GM19099 (cell line): ENCODE results near the gene SPNS2.

Source experiments
- POLR2A ChIP-seq: IDR thresholded peaks from 3 replicates; pipeline ENCODE4 v1.6.1; 2011; ENCODE audit warnings: low read depth; ENCODE audit not compliant: insufficient read length; ENCODE audit errors: extremely low read depth

The SPNS2 gene

DNA sequence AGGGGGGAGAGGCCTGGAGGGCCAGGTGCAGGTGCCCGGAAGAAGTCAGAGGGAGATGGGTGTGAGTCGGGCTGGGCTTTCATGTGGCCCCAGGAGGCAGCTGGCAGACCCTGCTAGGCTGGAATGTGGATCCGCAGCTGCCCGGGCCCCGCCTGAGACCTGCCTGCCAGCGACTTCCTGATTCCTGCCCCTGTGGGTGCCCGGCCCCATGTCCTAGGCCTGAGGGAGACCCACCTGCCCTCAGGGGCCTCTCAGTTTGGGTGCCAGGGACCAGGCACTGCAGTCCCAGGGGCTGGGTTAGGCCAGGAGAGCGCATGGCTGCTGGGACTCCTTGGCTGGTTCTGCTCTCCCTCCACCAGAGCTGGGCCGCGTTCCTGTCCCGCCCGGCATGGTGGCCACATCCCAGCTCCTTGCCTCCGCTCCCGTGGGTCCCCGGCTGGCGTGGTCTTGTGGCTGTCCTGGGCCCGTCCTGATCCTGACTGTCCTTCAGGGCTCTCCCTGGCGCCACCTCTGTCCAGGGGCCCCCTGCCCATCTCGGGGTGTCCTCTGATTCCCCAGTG is 22.1 kb upstream of the SPNS2 start:
- no peak for TF ChIP-seq POLR2A

DNA sequence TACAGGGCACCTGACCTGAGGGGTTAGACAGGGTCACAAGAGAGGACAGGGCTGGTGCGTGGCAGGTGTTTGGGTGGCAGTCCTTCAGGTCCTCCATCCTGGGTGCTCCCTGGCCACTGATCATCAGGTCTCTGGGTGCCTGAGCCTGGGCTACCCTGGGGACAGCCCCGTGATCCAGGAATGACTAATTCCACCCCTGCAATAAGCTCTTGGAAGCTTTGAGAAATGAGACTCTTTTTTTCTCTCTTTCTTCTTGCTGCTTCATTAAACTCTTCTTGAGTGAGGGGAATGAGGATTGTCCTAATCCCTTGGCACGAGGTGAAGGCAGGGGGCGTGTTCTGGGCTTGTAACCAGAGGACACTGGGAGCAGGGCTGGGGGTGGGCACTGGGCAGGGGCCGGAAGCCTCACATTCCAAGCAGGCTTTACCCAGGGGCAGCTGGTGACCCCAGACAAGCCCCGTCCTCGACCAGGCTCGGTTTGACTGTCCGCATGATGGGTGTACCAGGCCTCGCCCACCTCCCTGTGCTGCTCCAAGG is 21.4 kb upstream of the SPNS2 start:
- no peak for TF ChIP-seq POLR2A

DNA sequence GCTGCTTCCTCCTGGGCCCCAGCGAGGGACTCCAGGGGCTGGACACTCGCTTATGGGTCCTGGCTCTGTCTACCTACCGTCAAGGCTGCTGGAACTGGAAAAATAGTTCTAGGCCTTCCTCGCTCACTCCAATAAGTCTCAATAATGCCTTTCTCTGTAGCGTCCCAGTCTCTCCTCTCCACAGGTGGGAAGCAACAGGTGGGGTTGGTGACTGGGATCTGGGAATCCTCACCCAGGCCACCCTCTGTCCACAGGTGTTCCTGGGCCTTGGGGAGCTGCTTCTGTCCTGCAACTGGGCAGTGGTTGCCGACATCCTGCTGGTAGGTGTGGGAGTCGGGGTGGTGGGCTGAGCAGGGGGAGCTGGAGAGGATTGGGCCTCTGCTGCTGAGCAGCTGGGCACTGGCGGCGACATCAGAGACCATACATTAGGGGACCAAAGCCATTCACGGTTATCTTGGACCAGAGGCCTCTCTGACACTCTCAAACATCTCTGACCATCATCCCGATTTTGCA is 20.3 kb upstream of the SPNS2 start:
- no peak for TF ChIP-seq POLR2A

DNA sequence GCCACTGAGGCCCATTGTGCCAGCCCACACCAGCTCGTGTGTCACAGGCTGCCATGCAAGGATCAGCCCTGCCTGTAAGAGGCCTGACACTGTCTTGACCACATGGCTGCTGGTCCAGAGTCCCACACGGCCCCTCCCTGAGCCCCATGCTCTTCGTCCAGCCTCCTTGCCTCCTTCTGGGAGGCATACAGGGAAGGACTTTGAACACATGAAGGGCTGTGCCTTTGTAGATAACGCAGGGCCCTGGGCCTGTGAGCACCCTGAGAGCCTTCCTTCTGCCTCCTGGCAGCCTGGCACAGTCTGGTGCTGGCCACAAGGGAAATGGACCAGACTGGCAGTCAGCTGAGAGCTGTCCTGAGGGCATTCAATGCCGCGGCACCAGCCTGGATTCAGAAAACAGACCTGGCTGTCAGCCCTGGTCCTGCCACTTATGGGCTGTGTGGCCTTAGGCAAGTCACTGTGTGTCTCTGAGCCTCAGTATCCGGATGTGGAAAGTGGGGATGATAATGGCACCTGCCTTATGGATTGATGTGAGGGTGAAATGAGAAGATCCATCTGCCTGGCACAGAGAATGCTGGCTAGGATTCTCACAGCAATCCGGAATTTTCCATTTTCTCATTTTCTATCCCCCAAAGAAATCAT is 19.2 kb upstream of the SPNS2 start:
- TF ChIP-seq POLR2A, result no peak

DNA sequence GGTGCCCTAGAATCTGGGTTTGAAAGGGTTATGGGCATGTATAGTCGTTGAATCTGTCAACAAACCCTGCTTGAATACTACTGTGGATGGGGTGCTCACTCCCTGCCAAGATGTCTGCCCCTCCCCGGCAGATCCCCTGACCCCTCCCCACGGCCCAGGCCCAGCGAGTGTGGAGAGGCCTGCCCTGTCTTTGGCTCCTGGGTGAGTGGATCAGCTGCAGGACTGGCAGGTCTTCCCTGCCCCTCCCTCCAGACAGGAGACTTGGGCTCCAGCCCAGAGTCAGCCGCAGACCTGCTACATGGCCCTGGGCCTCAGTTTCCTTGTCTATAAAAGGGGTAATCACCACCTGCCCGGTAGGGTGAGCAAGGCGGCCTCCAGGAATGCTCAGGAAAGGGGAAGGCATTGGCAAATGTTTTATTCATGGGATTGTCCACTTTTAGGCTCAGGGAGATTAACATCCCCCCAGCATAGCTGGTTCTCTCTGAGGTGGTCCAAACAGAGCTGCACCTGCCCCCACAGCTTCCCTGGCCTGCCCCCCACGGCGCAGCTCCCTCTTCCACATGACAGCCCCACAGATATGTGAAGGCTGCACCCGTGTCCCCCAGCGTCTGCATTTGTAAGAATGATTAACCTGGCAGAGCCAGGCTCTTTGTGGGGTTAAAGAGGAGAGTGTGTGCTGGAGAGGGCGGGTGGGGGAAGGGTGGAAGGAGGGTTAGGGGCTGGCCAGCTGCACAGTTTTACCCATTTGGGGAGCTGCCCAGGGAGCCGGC is 18.5 kb upstream of the SPNS2 start:
- TF ChIP-seq POLR2A, result no peak

DNA sequence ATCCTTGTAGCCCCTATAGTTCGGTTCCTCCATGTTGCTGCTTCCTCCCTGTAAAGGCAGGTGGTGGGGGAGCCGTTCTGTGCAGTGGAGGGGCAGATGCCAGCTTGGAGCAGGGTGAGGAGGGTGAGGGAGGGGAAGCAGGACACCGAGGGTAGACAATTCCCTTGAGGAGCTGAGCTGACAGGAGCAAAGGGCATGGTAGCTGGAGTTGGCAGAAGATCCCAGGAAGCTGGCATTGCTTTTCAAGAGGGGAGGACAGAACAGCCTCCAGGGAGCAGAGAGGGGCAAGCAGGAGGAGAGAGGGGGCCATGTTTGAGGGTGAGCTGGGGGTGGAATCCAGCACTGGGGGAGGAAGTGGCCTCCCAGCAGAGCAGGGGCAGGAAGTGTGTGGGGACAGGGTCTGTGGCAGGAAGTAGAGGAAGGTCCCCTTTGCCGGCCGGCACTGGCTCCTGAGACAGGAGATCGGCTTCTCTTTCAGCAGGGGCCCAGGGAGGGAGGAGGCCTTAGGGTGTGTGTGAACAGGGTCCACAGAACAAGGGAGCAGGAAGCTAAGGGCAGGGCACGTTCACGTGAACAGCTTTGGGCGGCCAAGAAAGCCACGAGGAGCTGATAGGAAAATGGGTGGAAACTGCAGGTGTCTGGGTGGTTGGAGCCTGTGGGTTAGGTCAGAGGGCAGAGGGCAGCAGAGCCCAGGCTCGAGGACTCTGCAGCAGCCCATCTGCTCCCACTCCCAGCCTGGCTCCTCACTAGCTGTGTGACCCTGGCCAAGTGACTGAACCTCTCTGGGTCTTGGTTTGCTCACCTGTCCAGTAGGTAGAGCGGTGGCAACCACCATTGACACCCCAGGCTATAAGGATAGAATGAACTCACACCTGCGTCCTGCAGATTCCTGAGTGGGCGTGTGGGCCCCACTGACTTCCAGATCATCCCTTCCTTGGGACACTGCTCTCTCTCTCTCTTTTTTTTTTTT is 17.5 kb upstream of the SPNS2 start:
- TF ChIP-seq POLR2A, result peak; percentile 35

DNA sequence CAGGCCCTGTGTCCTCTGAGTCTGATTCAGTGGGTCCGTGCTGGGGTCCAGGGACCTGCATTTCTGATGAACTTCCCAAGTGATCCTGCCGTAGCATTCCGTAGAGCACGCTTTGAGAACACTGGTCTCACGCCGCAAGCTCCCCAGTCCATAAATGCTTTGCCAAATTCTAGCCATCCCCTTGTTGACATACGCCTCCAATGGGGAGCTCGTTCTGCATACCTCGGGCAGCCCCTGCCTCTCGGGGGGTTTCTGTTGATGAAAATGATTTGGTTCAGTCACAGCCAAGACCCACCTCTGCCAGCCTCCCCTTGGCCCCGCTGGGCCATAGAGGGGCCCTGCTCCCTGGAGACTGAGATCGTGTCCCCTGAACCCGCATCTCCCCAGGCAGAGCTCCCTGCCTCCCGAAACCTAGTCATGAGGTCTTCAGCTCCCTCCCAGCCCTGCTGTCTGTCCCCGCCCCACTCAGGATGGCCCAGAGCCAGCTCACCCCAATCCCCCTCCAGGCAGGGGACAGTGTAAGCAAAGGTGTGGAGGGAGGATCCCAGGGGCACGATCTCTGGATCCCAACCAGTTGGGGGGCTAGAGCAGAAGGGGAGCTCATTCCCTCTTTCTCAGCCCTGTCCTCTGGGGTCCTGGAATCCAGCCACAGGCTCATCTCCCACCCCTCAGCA is 16.2 kb upstream of the SPNS2 start:
- TF ChIP-seq POLR2A, result no peak

DNA sequence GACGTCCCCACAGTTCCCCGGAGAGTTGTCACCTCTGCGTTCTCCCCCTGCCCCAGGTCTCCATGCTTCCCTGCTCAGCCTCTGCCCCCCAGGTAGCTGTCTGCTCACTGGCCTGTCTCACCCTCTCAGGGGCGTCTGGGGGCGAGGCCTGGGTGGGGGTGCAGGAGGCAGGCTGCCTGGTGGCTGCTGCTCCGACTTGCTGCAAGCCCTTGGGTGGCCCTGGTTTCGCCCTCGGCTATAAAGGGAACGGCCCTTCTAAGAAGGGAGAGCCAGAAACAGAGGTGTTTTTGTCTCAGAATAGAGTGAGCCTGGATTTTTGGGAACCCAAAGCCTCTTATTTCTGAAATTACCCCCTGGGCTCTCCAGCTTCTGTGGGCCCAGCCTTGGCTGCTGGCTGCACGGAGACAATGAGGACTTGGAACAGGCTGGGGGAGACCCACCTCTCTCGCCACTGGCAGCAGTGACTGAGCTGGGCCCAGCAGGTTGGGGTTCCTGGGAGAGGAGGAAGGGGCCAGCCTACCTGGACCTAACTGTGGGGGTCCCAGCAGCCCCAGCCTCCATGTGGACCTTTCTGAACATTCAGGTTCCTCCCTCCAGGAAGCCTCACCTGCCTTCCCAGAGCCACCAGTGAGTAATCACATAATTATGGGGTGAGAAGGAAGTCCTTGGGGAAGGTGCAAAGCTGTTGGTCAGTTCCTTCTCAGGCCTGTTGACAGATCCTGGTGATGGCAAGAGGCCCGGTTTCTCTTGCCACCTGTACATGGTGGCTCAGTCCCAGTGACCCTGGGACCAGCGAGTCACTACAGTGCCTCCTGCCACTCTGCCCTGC is 15.5 kb upstream of the SPNS2 start:
- no peak for TF ChIP-seq POLR2A

DNA sequence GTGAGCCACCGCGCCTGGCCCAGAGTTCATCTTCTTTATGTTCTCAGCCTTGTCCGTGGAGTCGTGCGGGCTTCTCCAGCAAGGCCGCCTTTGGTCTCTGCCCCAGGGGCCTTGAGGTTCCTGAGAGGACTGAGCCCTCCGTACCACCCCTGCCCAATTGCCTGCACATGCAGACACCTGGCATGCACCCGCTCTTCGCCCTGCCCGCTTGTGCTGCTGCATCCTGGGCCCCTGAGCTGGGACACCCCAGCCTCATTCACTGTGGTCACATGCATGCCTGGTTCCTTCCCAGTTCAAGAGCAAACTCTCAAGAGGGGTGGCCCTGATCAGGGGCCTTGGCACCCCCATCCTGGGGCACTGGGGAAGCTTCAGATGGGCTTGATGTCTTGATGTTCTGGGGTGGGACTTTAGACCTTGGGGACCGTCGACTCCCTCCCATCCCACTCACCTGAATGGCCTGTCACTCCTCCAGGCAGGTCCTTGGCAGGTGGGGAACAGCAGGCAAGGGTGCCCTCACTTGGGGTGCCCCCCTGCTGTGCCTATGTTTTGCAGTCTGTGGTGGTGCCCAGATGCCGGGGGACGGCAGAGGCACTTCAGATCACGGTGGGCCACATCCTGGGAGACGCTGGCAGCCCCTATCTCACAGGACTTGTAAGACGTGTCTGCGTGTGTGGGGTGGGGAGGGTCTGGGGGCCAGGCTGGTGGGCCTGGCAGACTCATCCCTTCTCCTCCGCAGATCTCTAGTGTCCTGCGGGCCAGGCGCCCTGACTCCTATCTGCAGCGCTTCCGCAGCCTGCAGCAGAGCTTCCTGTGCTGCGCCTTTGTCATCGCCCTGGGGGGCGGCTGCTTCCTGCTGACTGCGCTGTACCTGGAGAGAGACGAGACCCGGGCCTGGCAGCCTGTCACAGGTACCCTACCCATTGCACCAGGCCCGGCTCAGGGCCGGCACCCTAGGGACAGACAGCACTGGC is 12.7 kb upstream of the SPNS2 start:
- no peak for TF ChIP-seq POLR2A

DNA sequence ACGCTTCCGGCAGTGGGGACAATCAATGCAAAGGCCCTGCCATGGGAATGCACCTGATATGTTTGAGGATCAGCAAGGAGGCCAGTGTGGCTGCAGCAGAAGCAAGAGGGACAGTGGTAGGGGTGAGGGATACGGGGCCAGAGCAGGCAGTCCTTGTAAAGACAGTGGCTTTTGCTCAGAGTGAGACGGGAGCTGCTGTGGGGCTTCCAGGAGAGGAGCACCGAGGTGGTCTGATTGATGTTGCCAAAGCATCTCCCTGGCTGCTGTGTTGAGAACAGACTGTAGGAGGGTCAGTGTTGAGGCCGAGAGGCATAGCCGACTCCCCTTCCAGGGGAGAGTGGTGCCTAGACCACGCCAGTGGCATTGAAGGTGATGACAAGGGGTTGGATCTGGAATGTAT is 11.4 kb upstream of the SPNS2 start:
- TF ChIP-seq POLR2A, result no peak

DNA sequence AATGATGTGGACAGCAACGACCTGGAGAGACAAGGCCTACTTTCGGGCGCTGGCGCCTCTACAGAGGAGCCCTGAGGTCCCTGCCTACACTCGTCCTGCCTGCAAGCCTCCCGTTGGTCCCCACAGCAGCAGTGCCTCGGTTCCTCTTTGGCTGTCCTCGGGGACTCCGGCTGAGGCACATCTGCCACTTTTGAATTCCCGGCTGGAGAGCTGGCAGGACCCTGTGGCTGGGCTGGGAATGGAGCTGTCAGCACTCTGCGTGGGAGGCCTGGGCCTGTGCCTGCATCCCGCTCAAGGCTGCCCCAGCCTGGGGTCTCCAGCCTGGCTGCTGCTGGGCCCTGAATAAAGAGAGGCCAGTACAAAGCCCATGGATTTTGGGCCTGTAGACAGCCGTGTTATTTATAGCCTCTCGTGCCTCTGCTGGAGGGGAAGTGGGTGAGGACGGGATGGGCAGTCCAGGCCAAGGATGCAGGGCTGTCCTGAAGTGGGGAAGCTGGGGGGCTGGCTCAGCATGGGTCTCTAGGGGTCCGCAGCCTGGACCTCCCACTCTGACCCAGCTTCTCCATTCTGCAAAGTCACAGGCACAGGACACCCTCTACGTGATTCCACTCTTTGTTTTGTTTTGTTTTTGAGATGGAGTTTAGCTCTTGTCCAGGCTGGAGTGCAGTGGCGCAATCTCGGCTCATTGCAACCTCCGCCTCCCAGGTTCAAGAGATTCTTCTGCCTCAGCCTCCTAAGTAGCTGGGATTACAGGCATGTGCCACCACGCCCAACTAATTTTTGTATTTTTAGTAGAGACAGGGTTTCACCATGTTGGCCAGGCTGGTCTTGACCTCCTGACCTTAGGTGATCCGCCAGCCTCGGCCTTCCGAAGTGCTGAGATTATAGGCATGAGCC is 10.6 kb upstream of the SPNS2 start:
- no peak for TF ChIP-seq POLR2A
